ENCODE measurements around the gene ATG16L2.
A peak's percentile ranks its signal among the peaks of the same experiment; 100 is the strongest.

Gene ATG16L2, protein sequence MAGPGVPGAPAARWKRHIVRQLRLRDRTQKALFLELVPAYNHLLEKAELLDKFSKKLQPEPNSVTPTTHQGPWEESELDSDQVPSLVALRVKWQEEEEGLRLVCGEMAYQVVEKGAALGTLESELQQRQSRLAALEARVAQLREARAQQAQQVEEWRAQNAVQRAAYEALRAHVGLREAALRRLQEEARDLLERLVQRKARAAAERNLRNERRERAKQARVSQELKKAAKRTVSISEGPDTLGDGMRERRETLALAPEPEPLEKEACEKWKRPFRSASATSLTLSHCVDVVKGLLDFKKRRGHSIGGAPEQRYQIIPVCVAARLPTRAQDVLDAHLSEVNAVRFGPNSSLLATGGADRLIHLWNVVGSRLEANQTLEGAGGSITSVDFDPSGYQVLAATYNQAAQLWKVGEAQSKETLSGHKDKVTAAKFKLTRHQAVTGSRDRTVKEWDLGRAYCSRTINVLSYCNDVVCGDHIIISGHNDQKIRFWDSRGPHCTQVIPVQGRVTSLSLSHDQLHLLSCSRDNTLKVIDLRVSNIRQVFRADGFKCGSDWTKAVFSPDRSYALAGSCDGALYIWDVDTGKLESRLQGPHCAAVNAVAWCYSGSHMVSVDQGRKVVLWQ

DNA sequence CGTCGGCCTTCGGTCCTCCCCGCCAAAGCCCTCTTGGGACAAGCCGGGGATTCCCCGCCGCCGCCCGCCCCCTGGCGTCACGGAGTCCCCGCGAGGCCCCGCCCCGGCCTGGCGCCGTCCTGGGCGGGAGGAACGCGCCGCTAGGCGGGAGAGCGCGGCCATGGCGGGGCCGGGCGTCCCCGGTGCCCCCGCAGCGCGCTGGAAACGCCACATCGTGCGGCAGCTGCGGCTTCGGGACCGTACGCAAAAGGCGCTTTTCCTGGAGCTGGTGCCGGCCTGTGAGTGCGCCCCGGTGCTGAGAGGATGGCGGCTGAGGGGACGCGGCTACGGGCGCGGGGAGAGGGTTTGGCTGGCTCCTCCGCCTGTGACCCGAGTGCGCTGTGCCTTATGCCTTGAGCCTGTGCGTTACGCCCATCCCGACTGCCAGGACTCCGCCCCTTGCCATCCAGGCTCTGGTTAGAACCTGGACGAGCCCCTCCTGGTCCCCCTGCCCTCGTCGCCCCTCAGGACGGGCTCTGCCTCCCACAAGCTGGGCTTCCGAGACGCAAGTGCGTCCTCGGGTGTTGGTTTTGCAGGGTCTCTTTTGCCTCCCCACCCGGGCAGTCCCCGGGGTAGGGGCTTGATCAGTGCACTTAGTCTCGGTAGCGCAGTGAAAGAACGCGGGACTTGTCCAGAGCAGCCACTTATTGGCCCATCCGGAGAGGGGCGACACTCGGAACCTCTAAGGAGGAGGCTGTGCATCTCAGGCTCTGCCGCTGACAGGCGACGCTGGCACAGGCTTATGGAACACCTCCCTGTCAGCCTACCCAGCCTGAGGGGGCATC, at the start of gene ATG16L2:
ATG16L2 (plus strand) TSS at position 126 of the 824 bp plus-strand sequence; CDS start at position 161, 35 bp downstream.
- Mint-ChIP-seq H3K27ac (peak within 1 kb of the TSS; percentile 90), H3K36me3 (ENCODE audit: low read depth) (peaks cover 78% of the 10 kb centered on the region), H3K27me3 (no peaks in the 10 kb centered on the region), H3K4me3 (peak within 1 kb of the TSS; percentile 96), H3K9me3 (no peaks in the 10 kb centered on the region), H3K4me1 (ENCODE audit: low read depth) (peaks cover 78% of the 10 kb centered on the region)
- intact Hi-C loops (cut with micrococcal nuclease): loop anchor here (2.0 kb wide), 2 partner anchors 20 to 92 kb away; partner anchors contain the start of gene STARD10

- H3K4me1 Mint-ChIP-seq (ENCODE audit: low read depth): peaks cover 40% of the 10 kb centered on the region
- H3K27ac Mint-ChIP-seq: no peak overlapping the region
- intact Hi-C loops (cut with micrococcal nuclease): no loop called here
Observed at GRCh38 chr11:72764503-72764902, 49.7 kb upstream of the ATG16L2 start.

GRCh38 chr11:72766152-72766902, 47.9 kb upstream of the ATG16L2 start:
- H3K27ac Mint-ChIP-seq: no peak overlapping the region

More at GRCh38 chr11:72764503-72764902, 49.7 kb upstream of the ATG16L2 start:
- Mint-ChIP-seq H3K36me3 (ENCODE audit: low read depth) (no peaks in the 10 kb centered on the region), H3K4me3 (no peak overlapping the region), H3K9me3 (no peaks in the 10 kb centered on the region), H3K27me3 (peaks cover 12% of the 10 kb centered on the region)

GRCh38 chr11:72767203-72768062, 46.8 kb upstream of the ATG16L2 start:
- intact Hi-C loops (cut with micrococcal nuclease): no loop called here
- Mint-ChIP-seq H3K4me3 (no peak overlapping the region), H3K9me3 (no peaks in the 10 kb centered on the region), H3K27me3 (peaks cover 18% of the 10 kb centered on the region), H3K27ac (no peak overlapping the region), H3K4me1 (ENCODE audit: low read depth) (peaks cover 33% of the 10 kb centered on the region), H3K36me3 (ENCODE audit: low read depth) (no peaks in the 10 kb centered on the region)

More at GRCh38 chr11:72766152-72766902, 47.9 kb upstream of the ATG16L2 start:
- Mint-ChIP-seq H3K9me3 (no peaks in the 10 kb centered on the region), H3K27me3 (peaks cover 13% of the 10 kb centered on the region), H3K4me3 (no peak overlapping the region), H3K36me3 (ENCODE audit: low read depth) (no peaks in the 10 kb centered on the region), H3K4me1 (ENCODE audit: low read depth) (peaks cover 28% of the 10 kb centered on the region)
- intact Hi-C loops (cut with micrococcal nuclease): no loop called here

DNA sequence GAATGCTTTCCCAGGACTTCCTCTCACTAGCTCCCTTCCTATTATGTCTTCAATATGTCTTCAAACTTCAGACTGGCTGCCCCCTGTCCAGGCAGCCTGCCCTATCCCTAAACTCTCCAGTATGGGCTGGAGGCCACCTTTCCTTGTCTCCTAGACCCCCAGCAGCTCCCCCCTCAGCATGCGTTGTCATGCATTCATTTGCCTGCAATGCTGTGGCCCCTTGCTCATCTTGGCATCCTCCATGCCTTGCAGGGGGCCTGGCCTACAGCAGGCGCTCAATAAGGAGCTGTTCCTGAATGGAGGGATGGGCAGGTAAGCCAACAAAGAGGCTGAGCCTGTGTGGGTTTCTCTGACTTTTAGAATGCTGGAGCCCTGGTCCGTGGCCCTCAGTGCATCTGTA, 45.6 kb upstream of the ATG16L2 start:
- Mint-ChIP-seq H3K9me3 (no peaks in the 10 kb centered on the region), H3K27me3 (peaks cover 22% of the 10 kb centered on the region), H3K4me3 (no peak overlapping the region)

DNA sequence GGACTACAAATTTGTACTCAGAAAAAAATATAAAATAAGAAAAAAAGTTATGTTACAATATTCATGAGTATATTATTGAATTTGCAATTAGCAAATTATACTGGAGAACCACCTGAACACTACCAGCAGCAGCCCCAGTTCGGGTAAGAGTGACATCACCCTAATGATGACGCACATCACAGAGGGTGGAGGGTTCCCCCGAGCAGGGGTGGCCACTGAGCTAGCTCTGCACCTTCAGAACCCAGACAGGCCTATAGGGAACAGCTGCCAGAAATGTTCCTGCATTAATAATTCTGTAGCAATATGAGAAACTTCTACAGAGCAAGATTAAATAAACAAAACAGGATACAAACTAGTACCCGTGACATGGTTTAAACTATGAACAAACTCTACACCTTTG, 44.5 kb upstream of the ATG16L2 start:
- H3K4me3 Mint-ChIP-seq: no peak overlapping the region
- no peak overlapping the region for H3K27ac Mint-ChIP-seq
- H3K36me3 Mint-ChIP-seq (ENCODE audit: low read depth): no peaks in the 10 kb centered on the region
- H3K27me3 Mint-ChIP-seq: peaks cover 22% of the 10 kb centered on the region
- intact Hi-C loops (cut with micrococcal nuclease): no loop called here
- peaks cover 22% of the 10 kb centered on the region for H3K4me1 Mint-ChIP-seq (ENCODE audit: low read depth)
- H3K9me3 Mint-ChIP-seq: no peaks in the 10 kb centered on the region

More for the DNA sequence above, 45.6 kb upstream of the ATG16L2 start:
- intact Hi-C loops (cut with micrococcal nuclease): no loop called here
- peaks cover 26% of the 10 kb centered on the region for H3K4me1 Mint-ChIP-seq (ENCODE audit: low read depth)
- H3K27ac Mint-ChIP-seq: no peak overlapping the region
- no peaks in the 10 kb centered on the region for H3K36me3 Mint-ChIP-seq (ENCODE audit: low read depth)

DNA sequence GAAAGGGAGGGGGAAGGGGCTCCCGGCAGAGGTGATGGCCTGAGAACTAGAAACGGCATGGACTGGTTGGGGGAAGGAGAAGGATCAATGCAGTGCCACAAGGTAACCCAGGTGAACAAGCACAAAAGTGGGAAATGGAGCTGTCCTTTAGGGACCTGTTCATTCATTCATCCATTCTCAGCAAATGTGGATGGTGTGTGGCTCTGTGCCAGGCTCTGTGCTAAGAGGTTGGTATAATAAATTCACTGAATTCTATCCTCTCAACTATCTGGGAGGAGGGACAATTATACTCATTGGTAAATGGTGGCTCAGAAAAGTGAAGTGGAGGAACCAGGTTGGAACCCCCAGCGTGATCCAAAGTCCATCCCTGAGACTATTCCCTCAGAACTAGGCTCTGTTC, 43.4 kb upstream of the ATG16L2 start:
- Mint-ChIP-seq H3K27me3 (peaks cover 28% of the 10 kb centered on the region), H3K9me3 (no peaks in the 10 kb centered on the region), H3K4me3 (no peak overlapping the region), H3K36me3 (ENCODE audit: low read depth) (no peaks in the 10 kb centered on the region), H3K4me1 (ENCODE audit: low read depth) (peaks cover 23% of the 10 kb centered on the region), H3K27ac (no peak overlapping the region)
- intact Hi-C loops (cut with micrococcal nuclease): no loop called here

DNA sequence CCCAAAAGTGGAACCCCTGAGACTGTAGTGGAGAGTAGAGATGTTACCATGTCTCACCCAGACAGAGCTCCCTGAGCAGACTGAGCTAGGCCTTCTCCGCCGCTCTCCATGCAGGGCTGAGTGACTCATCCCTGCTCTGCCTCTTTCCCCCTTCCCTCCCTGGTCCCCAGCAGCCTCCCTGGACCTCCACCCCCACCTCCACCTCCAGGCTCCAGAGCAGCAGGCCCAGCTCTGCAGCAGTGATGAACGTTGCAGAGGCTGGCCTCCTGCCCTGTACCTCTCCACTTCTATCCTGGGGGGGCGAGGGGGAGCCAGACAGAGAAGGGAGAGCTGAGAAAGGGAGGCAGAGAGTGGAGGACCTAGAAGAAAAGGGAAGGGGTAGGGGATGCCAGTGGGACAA, 42.7 kb upstream of the ATG16L2 start:
- no peak overlapping the region for H3K27ac Mint-ChIP-seq
- intact Hi-C loops (cut with micrococcal nuclease): no loop called here
- H3K9me3 Mint-ChIP-seq: no peaks in the 10 kb centered on the region
- H3K27me3 Mint-ChIP-seq: peaks cover 29% of the 10 kb centered on the region
- no peaks in the 10 kb centered on the region for H3K36me3 Mint-ChIP-seq (ENCODE audit: low read depth)
- H3K4me3 Mint-ChIP-seq: no peak overlapping the region
- peaks cover 30% of the 10 kb centered on the region for H3K4me1 Mint-ChIP-seq (ENCODE audit: low read depth)

DNA sequence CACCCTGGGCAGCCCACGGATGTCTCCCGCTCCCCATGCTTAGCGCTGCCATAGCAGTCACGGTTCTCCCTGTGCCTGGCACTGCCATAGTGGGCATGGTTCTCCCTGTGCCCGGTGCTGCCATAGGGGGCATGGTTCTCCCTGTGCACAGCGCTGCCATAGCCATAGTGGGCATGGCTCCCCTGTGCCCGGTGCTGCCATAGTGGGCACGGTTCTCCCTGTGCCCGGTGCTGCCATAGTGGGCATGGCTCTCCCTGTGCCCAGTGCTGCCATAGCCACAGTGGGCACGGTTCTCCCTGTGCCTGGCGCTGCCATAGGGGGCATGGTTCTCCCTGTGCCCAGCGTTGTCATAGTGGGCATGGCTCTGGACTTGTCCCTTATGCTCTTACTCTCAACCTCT, 42.2 kb upstream of the ATG16L2 start:
- no peak overlapping the region for H3K4me3 Mint-ChIP-seq
- no peaks in the 10 kb centered on the region for H3K36me3 Mint-ChIP-seq (ENCODE audit: low read depth)

DNA sequence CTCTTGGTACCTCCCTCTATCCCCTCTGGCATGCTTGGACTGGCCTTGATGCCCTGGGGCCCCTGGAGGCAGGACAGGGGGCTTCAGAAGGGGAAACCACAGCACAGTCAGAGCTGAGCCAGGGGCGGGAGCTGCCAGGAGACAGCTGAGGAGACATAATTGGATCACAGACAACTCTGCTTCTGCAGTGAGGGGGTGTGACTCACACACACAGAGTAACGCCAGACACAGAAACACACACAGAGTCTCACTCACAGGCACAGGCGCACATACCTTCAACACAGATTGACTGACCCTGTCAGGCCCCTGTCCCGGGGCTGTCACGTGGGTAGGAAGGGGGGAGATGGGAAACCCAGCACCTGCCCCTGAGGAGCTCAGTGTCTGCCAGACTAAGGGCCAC, 40.9 kb upstream of the ATG16L2 start:
- intact Hi-C loops (cut with micrococcal nuclease): no loop called here
- H3K27ac Mint-ChIP-seq: no peak overlapping the region
- no peaks in the 10 kb centered on the region for H3K36me3 Mint-ChIP-seq (ENCODE audit: low read depth)
- H3K4me1 Mint-ChIP-seq (ENCODE audit: low read depth): peaks cover 40% of the 10 kb centered on the region
- H3K9me3 Mint-ChIP-seq: no peaks in the 10 kb centered on the region
- no peak overlapping the region for H3K4me3 Mint-ChIP-seq
- peaks cover 25% of the 10 kb centered on the region for H3K27me3 Mint-ChIP-seq

More for the DNA sequence above, 42.2 kb upstream of the ATG16L2 start:
- Mint-ChIP-seq H3K4me1 (ENCODE audit: low read depth) (peaks cover 35% of the 10 kb centered on the region), H3K9me3 (no peaks in the 10 kb centered on the region), H3K27ac (no peak overlapping the region), H3K27me3 (peaks cover 27% of the 10 kb centered on the region)
- intact Hi-C loops (cut with micrococcal nuclease): no loop called here

- Mint-ChIP-seq H3K4me3 (no peak overlapping the region), H3K4me1 (ENCODE audit: low read depth) (peaks cover 35% of the 10 kb centered on the region), H3K27ac (no peak overlapping the region), H3K27me3 (peaks cover 23% of the 10 kb centered on the region), H3K36me3 (ENCODE audit: low read depth) (no peaks in the 10 kb centered on the region), H3K9me3 (no peaks in the 10 kb centered on the region)
- intact Hi-C loops (cut with micrococcal nuclease): no loop called here
Observed at GRCh38 chr11:72773696-72774095, 40.5 kb upstream of the ATG16L2 start.

DNA sequence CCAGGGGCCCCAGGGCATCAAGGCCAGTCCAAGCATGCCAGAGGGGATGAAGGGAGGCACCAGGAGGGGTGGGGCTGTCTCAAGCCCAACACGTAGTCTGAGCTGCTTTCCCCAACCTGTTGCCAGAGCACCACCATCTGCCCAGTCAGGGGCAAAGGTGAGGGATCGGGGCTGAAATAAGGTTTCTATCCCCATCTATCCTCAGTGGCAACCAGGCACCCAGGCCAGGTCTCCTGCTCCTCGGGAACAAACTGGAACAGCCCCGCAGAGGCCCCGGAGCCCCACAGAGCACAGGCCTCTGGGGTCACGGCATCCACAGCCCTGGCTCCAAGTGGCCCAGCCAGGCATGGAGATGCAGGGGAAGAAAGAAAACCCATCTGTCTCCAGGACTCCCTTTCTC, 39.7 kb upstream of the ATG16L2 start:
- H3K9me3 Mint-ChIP-seq: no peaks in the 10 kb centered on the region
- intact Hi-C loops (cut with micrococcal nuclease): no loop called here
- peaks cover 38% of the 10 kb centered on the region for H3K4me1 Mint-ChIP-seq (ENCODE audit: low read depth)
- no peak overlapping the region for H3K4me3 Mint-ChIP-seq
- H3K27ac Mint-ChIP-seq: no peak overlapping the region
- peaks cover 29% of the 10 kb centered on the region for H3K27me3 Mint-ChIP-seq
- H3K36me3 Mint-ChIP-seq (ENCODE audit: low read depth): no peaks in the 10 kb centered on the region
